ENCODE results near the gene FEM1C.

DNA sequence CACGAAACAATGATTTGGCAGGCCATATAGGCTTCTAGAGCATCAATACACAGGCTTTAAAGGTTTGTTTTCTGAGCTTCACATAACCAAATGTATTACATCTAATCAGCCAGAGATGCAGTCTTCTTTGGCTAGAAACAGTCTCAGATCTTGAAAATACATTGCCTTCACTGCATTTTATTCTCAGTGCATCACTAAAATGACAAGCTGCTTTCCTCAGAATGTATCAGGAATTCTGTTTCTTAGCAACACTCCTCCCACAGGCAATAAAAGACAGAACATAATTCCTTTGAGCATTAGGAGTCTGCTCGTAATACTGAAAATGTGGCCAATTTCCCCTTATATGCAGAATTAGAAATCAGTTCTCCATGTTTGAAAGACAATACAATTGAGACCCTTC lies 36.9 kb downstream of the FEM1C start:
- TF ChIP-seq POLR2AphosphoS5 (IDR thresholded peaks at IDR 0.05; ENCODE audit: low read depth) = no peak
- TF ChIP-seq, protein P1, sequence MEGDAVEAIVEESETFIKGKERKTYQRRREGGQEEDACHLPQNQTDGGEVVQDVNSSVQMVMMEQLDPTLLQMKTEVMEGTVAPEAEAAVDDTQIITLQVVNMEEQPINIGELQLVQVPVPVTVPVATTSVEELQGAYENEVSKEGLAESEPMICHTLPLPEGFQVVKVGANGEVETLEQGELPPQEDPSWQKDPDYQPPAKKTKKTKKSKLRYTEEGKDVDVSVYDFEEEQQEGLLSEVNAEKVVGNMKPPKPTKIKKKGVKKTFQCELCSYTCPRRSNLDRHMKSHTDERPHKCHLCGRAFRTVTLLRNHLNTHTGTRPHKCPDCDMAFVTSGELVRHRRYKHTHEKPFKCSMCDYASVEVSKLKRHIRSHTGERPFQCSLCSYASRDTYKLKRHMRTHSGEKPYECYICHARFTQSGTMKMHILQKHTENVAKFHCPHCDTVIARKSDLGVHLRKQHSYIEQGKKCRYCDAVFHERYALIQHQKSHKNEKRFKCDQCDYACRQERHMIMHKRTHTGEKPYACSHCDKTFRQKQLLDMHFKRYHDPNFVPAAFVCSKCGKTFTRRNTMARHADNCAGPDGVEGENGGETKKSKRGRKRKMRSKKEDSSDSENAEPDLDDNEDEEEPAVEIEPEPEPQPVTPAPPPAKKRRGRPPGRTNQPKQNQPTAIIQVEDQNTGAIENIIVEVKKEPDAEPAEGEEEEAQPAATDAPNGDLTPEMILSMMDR (conservative IDR thresholded peaks at IDR 0.05; ENCODE audit: low read depth in 2 of 2) = no peak
- TF ChIP-seq EZH2phosphoT487 (IDR thresholded peaks at IDR 0.05; ENCODE audit: unreplicated experiment) = no peak

Measured in GM23338 (cell line).